ENCODE results near the gene SLC9A8. TPM values are rescaled to one million over a fixed set of nuclear protein-coding genes. Genes with fewer than 3 reads are reported as not detected.

SLC9A8 gene
- total and polyA plus RNA-seq, 4 donors, result 7.8 to 21.1 (median 14.4) TPM

DNA sequence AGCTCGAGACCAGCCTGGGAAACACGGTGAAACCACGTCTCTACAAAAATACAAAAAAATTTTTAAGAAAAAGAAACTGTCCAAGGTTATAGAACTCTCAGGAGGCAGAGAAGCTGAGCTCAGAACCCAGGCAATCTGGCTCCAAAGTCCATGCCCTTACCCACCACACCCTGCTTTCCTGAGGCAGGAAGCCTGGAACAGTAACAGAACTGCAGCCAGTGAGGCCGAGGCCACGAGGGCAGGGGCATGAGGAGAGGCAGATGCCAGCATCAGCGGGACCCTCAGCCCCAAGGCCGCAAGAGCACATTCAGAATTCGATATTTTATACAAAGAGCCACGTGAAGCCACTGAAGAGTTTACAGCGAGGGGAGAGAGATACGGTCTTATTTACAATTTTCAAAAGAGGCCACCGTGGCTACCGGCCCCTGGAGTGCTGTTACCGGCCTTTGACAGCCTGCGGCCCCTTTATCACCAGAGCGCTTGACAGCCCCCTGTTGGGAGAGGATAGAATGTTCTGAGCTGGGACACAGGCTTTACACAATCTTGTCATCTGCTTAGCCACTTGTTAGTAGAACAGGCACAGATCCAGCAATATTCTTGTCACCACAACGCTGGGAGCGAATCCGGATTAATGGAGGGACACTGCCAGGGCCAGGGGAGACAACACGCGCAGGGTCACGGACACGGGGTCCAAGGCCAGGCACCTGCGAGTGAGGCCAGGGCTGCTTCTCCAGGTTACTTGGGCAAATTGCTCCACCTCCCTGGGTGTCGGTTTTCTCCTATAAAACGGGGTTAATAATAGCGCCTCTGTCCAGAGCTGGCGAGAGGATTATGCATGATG lies 97.1 kb downstream of the SLC9A8 start:
- Histone ChIP-seq H3K4me1 (ENCODE audit: control insufficient read depth in 5 of 5, insufficient read depth in 5 of 5, low read length in 5 of 5) (peaks cover 0 to 16% (median 10%) of the 10 kb centered on the region in 5 donors), H3K27ac (ENCODE audit: low read depth in 1 of 2, low read length in 1 of 2) (peak overlapping the region; percentile 72 to 73), H3K36me3 (ENCODE audit: control insufficient read depth in 4 of 4, insufficient read depth in 4 of 4, low read length in 4 of 4) (peaks cover 9 to 47% (median 18%) of the 10 kb centered on the region in 4 donors), H3K27me3 (ENCODE audit: control insufficient read depth in 3 of 3, insufficient read depth in 3 of 3, low read length in 2 of 3) (no peaks in the 10 kb centered on the region), H3K4me3 (no peak overlapping the region), H3K9ac (ENCODE audit: insufficient read depth in 1 of 2, low read length in 2 of 2) (no peak overlapping the region), H3K9me3 (ENCODE audit: control insufficient read depth in 4 of 4, insufficient read depth in 3 of 4, low read length in 3 of 4) (no peaks in the 10 kb centered on the region)
- TF ChIP-seq CTCF (IDR thresholded peaks at IDR 0.05; ENCODE audit: control extremely low read depth, extremely low read depth), result no peak
- ATAC-seq (ENCODE audit: insufficient read depth, low FRiP score) (no peak), DNase-seq (no peak)
- 71 to 87% methylated on average over 28 of the region's 28 CpGs for WGBS, 2 donors

DNA sequence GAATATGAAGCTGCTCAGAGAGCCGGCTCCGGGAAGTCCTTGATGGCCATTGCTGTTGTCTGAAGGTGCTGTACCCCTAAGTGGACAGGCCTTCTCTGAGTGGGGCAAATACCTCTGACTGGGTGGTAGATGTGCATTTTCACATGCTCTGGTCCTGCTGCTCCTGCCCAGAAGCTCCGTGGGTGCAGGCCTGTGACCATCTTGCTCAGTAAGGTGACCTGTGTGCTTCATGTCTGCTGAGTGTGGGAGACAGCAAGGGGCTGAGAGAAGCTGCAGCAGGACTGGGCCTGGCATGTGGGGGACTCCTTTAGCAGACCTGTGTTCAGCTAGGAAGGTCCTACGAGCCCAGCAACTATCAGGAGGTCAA lies 97.7 kb downstream of the SLC9A8 start:
- Histone ChIP-seq H3K9ac (ENCODE audit: insufficient read depth in 1 of 2, low read length in 2 of 2) (no peak overlapping the region), H3K4me3 (no peak overlapping the region), H3K9me3 (ENCODE audit: control insufficient read depth in 4 of 4, insufficient read depth in 3 of 4, low read length in 3 of 4) (peaks cover 0 to 2% (median 0%) of the 10 kb centered on the region in 4 donors), H3K36me3 (ENCODE audit: control insufficient read depth in 4 of 4, insufficient read depth in 4 of 4, low read length in 4 of 4) (peaks cover 3 to 41% (median 12%) of the 10 kb centered on the region in 4 donors), H3K4me1 (ENCODE audit: control insufficient read depth in 5 of 5, insufficient read depth in 5 of 5, low read length in 5 of 5) (peaks cover 0 to 16% (median 11%) of the 10 kb centered on the region in 5 donors), H3K27me3 (ENCODE audit: control insufficient read depth in 3 of 3, insufficient read depth in 3 of 3, low read length in 2 of 3) (no peaks in the 10 kb centered on the region), H3K27ac (ENCODE audit: low read depth in 1 of 2, low read length in 1 of 2) (peak overlapping the region; percentile 46 to 73)
- 79 to 89% methylated on average over 4 of the region's 4 CpGs for WGBS, 2 donors
- ATAC-seq (ENCODE audit: insufficient read depth, low FRiP score) (no peak), DNase-seq (no peak)
- no peak for TF ChIP-seq CTCF (IDR thresholded peaks at IDR 0.05; ENCODE audit: control extremely low read depth, extremely low read depth)

GRCh38 chr20:49913399-49914047 lies 100.9 kb downstream of the SLC9A8 start:
- WGBS, 2 donors, result 88 to 93% methylated on average over 16 of the region's 16 CpGs

More at GRCh38 chr20:49913399-49914047, 100.9 kb downstream of the SLC9A8 start:
- no peak for DNase-seq
- H3K4me1 ChIP-seq (ENCODE audit: control insufficient read depth in 5 of 5, insufficient read depth in 5 of 5, low read length in 5 of 5), result peaks cover 0 to 19% (median 15%) of the 10 kb centered on the region in 5 donors
- no peak for ATAC-seq (ENCODE audit: insufficient read depth, low FRiP score)
- no peak for TF ChIP-seq CTCF (IDR thresholded peaks at IDR 0.05; ENCODE audit: control extremely low read depth, extremely low read depth)
- no peak overlapping the region for H3K27ac ChIP-seq (ENCODE audit: low read depth in 1 of 2, low read length in 1 of 2)
- no peaks in the 10 kb centered on the region for H3K27me3 ChIP-seq (ENCODE audit: control insufficient read depth in 3 of 3, insufficient read depth in 3 of 3, low read length in 2 of 3)
- no peak overlapping the region for H3K4me3 ChIP-seq
- H3K36me3 ChIP-seq (ENCODE audit: control insufficient read depth in 4 of 4, insufficient read depth in 4 of 4, low read length in 4 of 4), result peaks cover 0 to 11% (median 4%) of the 10 kb centered on the region in 4 donors
- H3K9me3 ChIP-seq (ENCODE audit: control insufficient read depth in 4 of 4, insufficient read depth in 3 of 4, low read length in 3 of 4), result peaks cover 0 to 2% (median 0%) of the 10 kb centered on the region in 4 donors
- H3K9ac ChIP-seq (ENCODE audit: insufficient read depth in 1 of 2, low read length in 2 of 2), result peak overlapping the region in 1 of 2 donors; percentile 85
